Nephron (organoid): ENCODE results near the gene EIF3B.
A peak's percentile ranks its signal among the peaks of the same experiment; 100 is the strongest.
"Not testable (repeated sequence)": the region's sequence is repeated elsewhere in the genome, so short reads cannot be mapped to it uniquely, and the experiment has no call there.

Source experiments
- H3K27ac Mint-ChIP-seq, 3 experiments: 2 replicates each; pipeline ENCODE4 v1.8.0; 2020; ENCODE audit warnings: mixed read lengths in 3 of 3, mild to moderate bottlenecking in 2 of 3, moderate library complexity in 1 of 3
- H3K27me3 Mint-ChIP-seq: 2 replicates; pipeline ENCODE4 v1.8.0; 2021; ENCODE audit warnings: low read depth, mild to moderate bottlenecking, moderate library complexity, mixed read lengths
- H3K36me3 Mint-ChIP-seq: 2 replicates; pipeline ENCODE4 v1.8.0; 2020; ENCODE audit warnings: low read depth, mixed read lengths
- H3K4me1 Mint-ChIP-seq: 2 replicates; pipeline ENCODE4 v1.8.0; 2020; ENCODE audit warnings: mixed read lengths
- H3K4me3 Mint-ChIP-seq, 3 experiments: 2 replicates each; pipeline ENCODE4 v1.8.0; 2020; ENCODE audit warnings: mild to moderate bottlenecking in 3 of 3, mixed read lengths in 3 of 3, moderate library complexity in 2 of 3
- H3K9me3 Mint-ChIP-seq: 2 replicates; pipeline ENCODE4 v1.8.0; 2020; ENCODE audit warnings: mixed read lengths
- CTCF ChIP-seq, 3 experiments: fragments of 200-600 bp; sonication (generic); IDR thresholded peaks; one replicate each; pipeline ENCODE4 v1.5.0; 2021; ENCODE audit warnings: antibody characterized with exemption in 3 of 3; ENCODE audit not compliant: unreplicated experiment in 3 of 3

The EIF3B gene

GRCh38 chr7:2354186-2354938 lies at the start of gene EIF3B:
EIF3B (plus strand) TSS chr7:2354827; CDS start chr7:2354922, 95 bp downstream.
- H3K27ac Mint-ChIP-seq, result peak within 1 kb of the TSS; percentile 100
- H3K27me3 Mint-ChIP-seq, result no peaks in the 10 kb centered on the region
- peaks cover 10% of the 10 kb centered on the region for H3K36me3 Mint-ChIP-seq
- peaks cover 16% of the 10 kb centered on the region for H3K4me1 Mint-ChIP-seq
- no peak for TF ChIP-seq CTCF (IDR thresholded peaks at IDR 0.05; ENCODE audit: unreplicated experiment in 3 of 3)
- peak within 1 kb of the TSS; percentile 88 to 100 (median 93) for H3K4me3 Mint-ChIP-seq
- H3K9me3 Mint-ChIP-seq, result no peaks in the 10 kb centered on the region

GRCh38 chr7:2305258-2305657 lies 49.4 kb upstream of the EIF3B start:
- H3K4me1 Mint-ChIP-seq, H3K27me3 Mint-ChIP-seq, H3K4me3 Mint-ChIP-seq, H3K9me3 Mint-ChIP-seq: not testable (repeated sequence)
- Mint-ChIP-seq H3K36me3 (peaks cover 18% of the 10 kb centered on the region), H3K27ac (peak overlapping the region in 1 of 3 experiments; percentile 48)

GRCh38 chr7:2306688-2307087 lies 47.9 kb upstream of the EIF3B start:
- Mint-ChIP-seq H3K4me1 (no peaks in the 10 kb centered on the region), H3K4me3 (no peak overlapping the region), H3K27me3 (no peaks in the 10 kb centered on the region), H3K36me3 (peaks cover 10% of the 10 kb centered on the region), H3K9me3 (no peaks in the 10 kb centered on the region), H3K27ac (peak overlapping the region in 2 of 3 experiments; percentile 7 to 36)
- no peak for TF ChIP-seq CTCF (IDR thresholded peaks at IDR 0.05; ENCODE audit: unreplicated experiment in 3 of 3)

- Mint-ChIP-seq H3K27ac (peak overlapping the region in 1 of 3 experiments; percentile 10), H3K36me3 (peaks cover 9% of the 10 kb centered on the region), H3K4me3 (no peak overlapping the region), H3K4me1 (peaks cover 8% of the 10 kb centered on the region), H3K9me3 (no peaks in the 10 kb centered on the region), H3K27me3 (no peaks in the 10 kb centered on the region)
- TF ChIP-seq CTCF (IDR thresholded peaks at IDR 0.05; ENCODE audit: unreplicated experiment in 3 of 3), result no peak
These were observed 46.9 kb upstream of the EIF3B start for GRCh38 chr7:2307690-2308107.

- peaks cover 9% of the 10 kb centered on the region for H3K4me1 Mint-ChIP-seq
- H3K27ac Mint-ChIP-seq, result peak overlapping the region; percentile 64 to 97 (median 96)
These were observed 44.7 kb upstream of the EIF3B start for GRCh38 chr7:2309889-2310331.

More at GRCh38 chr7:2309889-2310331, 44.7 kb upstream of the EIF3B start:
- H3K4me3 Mint-ChIP-seq, result peak overlapping the region; percentile 41 to 60 (median 52)
- no peaks in the 10 kb centered on the region for H3K9me3 Mint-ChIP-seq
- no peaks in the 10 kb centered on the region for H3K27me3 Mint-ChIP-seq
- TF ChIP-seq CTCF (IDR thresholded peaks at IDR 0.05; ENCODE audit: unreplicated experiment in 3 of 3), result no peak
- peaks cover 6% of the 10 kb centered on the region for H3K36me3 Mint-ChIP-seq
